ENCODE measurements around the gene ISLR2.

- TF ChIP-seq YY1 (IDR thresholded peaks at IDR 0.05; ENCODE audit: insufficient read depth, insufficient read length), result no peak
- no peak for TF ChIP-seq SUZ12 (IDR thresholded peaks at IDR 0.05; ENCODE audit: extremely low read depth, insufficient read depth, insufficient read length)
- no peak for TF ChIP-seq ZNF274 (IDR thresholded peaks at IDR 0.05; ENCODE audit: low read depth, low read length)
These were observed 9.3 kb upstream of the ISLR2 start for GRCh38 chr15:74121039-74121438.
